NCI-H146 treated with DMSO at 0.1 percent for 48 hours (cell line): Measurements from ENCODE around the gene C1orf87.

Experiments
- DNase-seq: peaks from one replicate; lab custom pipeline; 2025; ENCODE audit not compliant: unreplicated experiment; lab: John Stamatoyannopoulos, UW

C1orf87 gene

GRCh38 chr1:59952065-59952464 is 121.5 kb downstream of the C1orf87 start:
- peak; percentile 39 for DNase-seq

- DNase-seq, result no peak
Measured at GRCh38 chr1:59949648-59950047, 123.9 kb downstream of the C1orf87 start.

- DNase-seq, result no peak
Measured at GRCh38 chr1:59948990-59949389, 124.6 kb downstream of the C1orf87 start.

- peak; percentile 45 for DNase-seq
Measured at GRCh38 chr1:59947047-59947938, 126.3 kb downstream of the C1orf87 start.

GRCh38 chr1:59945790-59946189 is 127.8 kb downstream of the C1orf87 start:
- DNase-seq, result no peak
